H1 (cell line): ENCODE data around the gene TMEM243. TPM values are rescaled to one million over a fixed set of nuclear protein-coding genes. Genes with fewer than 3 reads are reported as not detected.

ENCODE experiments used
- CTCF ChIA-PET: fragments of 300-600 bp; sonication (Branson Sonifier 250); formaldehyde crosslinking; loops from one replicate; lab custom pipeline; 2021; ENCODE audit not compliant: partially characterized antibody; lab: Charles Lee
- POLR2A ChIA-PET: fragments of 300-600 bp; sonication (Branson Sonifier 250); formaldehyde crosslinking; loops from one replicate; lab custom pipeline; 2021; ENCODE audit warnings: inconsistent platforms; ENCODE audit not compliant: partially characterized antibody; lab: Charles Lee
- DNase-seq, 2 experiments: peaks; one replicate each; pipeline versions ENCODE4 v3.0.0 to v3.0.0-alpha.2; 2010 to 2022; ENCODE audit warnings: low spot score in 2 of 2, low read depth in 1 of 2, mixed read lengths in 1 of 2
- FAIRE-seq: peaks from 2 replicates; lab custom pipeline; 2011; peaks lifted over from hg19 to GRCh38; lab: Jason Lieb, UNC
- H2AFZ ChIP-seq: 2 replicates; pipeline ENCODE4 v1.8.1; 2012; ENCODE audit warnings: low read length, inconsistent platforms
- H2AK5ac ChIP-seq: 2 replicates; pipeline ENCODE4 v1.6.1; 2013; ENCODE audit warnings: low read depth, low read length
- H2BK120ac ChIP-seq: replicated peaks from 2 replicates; pipeline ENCODE3; 2013; ENCODE audit warnings: low read depth, low read length, inconsistent platforms
- H2BK12ac ChIP-seq: 2 replicates; pipeline ENCODE4 v1.6.1; 2013; ENCODE audit warnings: low read depth, low read length
- H2BK15ac ChIP-seq: 2 replicates; pipeline ENCODE4 v1.6.1; 2013; ENCODE audit warnings: low read length
- H2BK20ac ChIP-seq: 2 replicates; pipeline ENCODE4 v1.6.1; 2013; ENCODE audit warnings: low read length
- H2BK5ac ChIP-seq: 2 replicates; pipeline ENCODE4 v1.6.1; 2013; ENCODE audit warnings: low read depth, low read length
- H3K14ac ChIP-seq: 2 replicates; pipeline ENCODE4 v1.6.1; 2013; ENCODE audit warnings: inconsistent platforms; ENCODE audit not compliant: insufficient read length
- H3K18ac ChIP-seq: 2 replicates; pipeline ENCODE4 v1.6.1; 2013; ENCODE audit warnings: low read length; ENCODE audit errors: extremely low read depth
- H3K23ac ChIP-seq: 2 replicates; pipeline ENCODE4 v1.6.1; 2013; ENCODE audit warnings: inconsistent platforms; ENCODE audit not compliant: insufficient read length
- H3K23me2 ChIP-seq: 2 replicates; pipeline ENCODE4 v1.6.1; 2013; ENCODE audit warnings: low read depth, low read length
- H3K27ac ChIP-seq: 2 replicates; pipeline ENCODE4 v1.6.1; 2011; ENCODE audit warnings: low read depth, low read length, inconsistent platforms
- H3K27me3 ChIP-seq, 4 experiments: replicated peaks in 1 of 4; 1 replicate in 1 of 4; 2 replicates in 3 of 4; pipeline versions ENCODE4 v1.6.1 to v1.8.1; 2011 to 2013; ENCODE audit warnings: low read length in 3 of 4, mild to moderate bottlenecking in 3 of 4, inconsistent platforms in 2 of 4, mixed read lengths in 2 of 4, moderate library complexity in 1 of 4; ENCODE audit not compliant: control insufficient read depth in 3 of 4, insufficient read depth in 3 of 4; ENCODE audit errors: extremely low read depth in 1 of 4
- H3K36me3 ChIP-seq, 4 experiments: 2 replicates each; pipeline versions ENCODE4 v1.6.1 to v1.8.1; 2011 to 2013; ENCODE audit warnings: mild to moderate bottlenecking in 4 of 4, low read length in 3 of 4, moderate library complexity in 2 of 4, control low read depth in 1 of 4, inconsistent platforms in 1 of 4; ENCODE audit not compliant: insufficient read depth in 4 of 4, control insufficient read depth in 2 of 4
- H3K4ac ChIP-seq: replicated peaks from 2 replicates; pipeline ENCODE3; 2013; ENCODE audit warnings: low read length, low read depth, mixed read lengths, inconsistent platforms; ENCODE audit not compliant: insufficient read length
- H3K4me1 ChIP-seq, 4 experiments: replicated peaks in 1 of 4; 1 replicate in 1 of 4; 2 replicates in 3 of 4; pipeline versions ENCODE4 v1.6.1 to v1.8.1; 2011 to 2013; ENCODE audit warnings: low read length in 3 of 4, inconsistent platforms in 2 of 4, mixed read lengths in 1 of 4; ENCODE audit not compliant: insufficient read depth in 4 of 4, control insufficient read depth in 3 of 4
- H3K4me2 ChIP-seq, 2 experiments: 2 replicates each; pipeline versions ENCODE4 v1.6.1 to v1.8.1; 2011 to 2013; ENCODE audit warnings: low read depth in 2 of 2, low read length in 2 of 2, control low read depth in 1 of 2, inconsistent platforms in 1 of 2, mild to moderate bottlenecking in 1 of 2; ENCODE audit not compliant: insufficient read depth in 1 of 2
- H3K4me3 ChIP-seq, 4 experiments: fragments of 200-600, 300-600 bp in 1 of 4; sonication (generic), shearing (Covaris generic), sonication (Bioruptor Twin) in 1 of 4; 2 replicates each; pipeline versions ENCODE4 v1.5.1 to v1.8.1; 2011 to 2016; ENCODE audit warnings: low read length in 4 of 4, low read depth in 3 of 4, control low read depth in 2 of 4, inconsistent platforms in 2 of 4, mild to moderate bottlenecking in 2 of 4, mixed read lengths in 1 of 4, moderate library complexity in 1 of 4; ENCODE audit not compliant: insufficient read depth in 2 of 4; ENCODE audit errors: extremely low read depth in 1 of 4
- H3K56ac ChIP-seq: replicated peaks from 2 replicates; pipeline ENCODE3; 2013; ENCODE audit warnings: low read depth, mild to moderate bottlenecking, mixed read lengths, low read length, inconsistent platforms; ENCODE audit not compliant: insufficient read length
- H3K79me1 ChIP-seq: 2 replicates; pipeline ENCODE4 v1.6.1; 2013; ENCODE audit warnings: low read depth, low read length, control low read depth
- H3K79me2 ChIP-seq, 2 experiments: 2 replicates each; pipeline versions ENCODE4 v1.6.1 to v1.8.1; 2012 to 2013; ENCODE audit warnings: low read length in 2 of 2, mild to moderate bottlenecking in 2 of 2, inconsistent platforms in 1 of 2; ENCODE audit not compliant: insufficient read depth in 2 of 2, control insufficient read depth in 1 of 2
- H3K9ac ChIP-seq, 4 experiments: replicated peaks in 1 of 4; 1 replicate in 1 of 4; 2 replicates in 3 of 4; pipeline versions ENCODE4 v1.6.1 to v1.8.1; 2011 to 2013; ENCODE audit warnings: low read depth in 3 of 4, low read length in 3 of 4, control low read depth in 2 of 4, mild to moderate bottlenecking in 2 of 4, moderate library complexity in 2 of 4, inconsistent platforms in 1 of 4; ENCODE audit errors: extremely low read depth in 1 of 4
- H3K9me3 ChIP-seq, 2 experiments: 2 replicates each; pipeline versions ENCODE4 v1.6.1 to v1.8.1; 2012 to 2013; ENCODE audit warnings: mild to moderate bottlenecking in 2 of 2, moderate library complexity in 2 of 2, control low read depth in 1 of 2, inconsistent platforms in 1 of 2, low read depth in 1 of 2, low read length in 1 of 2, mixed read lengths in 1 of 2; ENCODE audit not compliant: insufficient read depth in 2 of 2
- H4K20me1 ChIP-seq, 2 experiments: replicated peaks in 1 of 2; 2 replicates each; pipeline versions ENCODE3 to v1.8.1; 2011 to 2013; ENCODE audit warnings: inconsistent platforms in 2 of 2, low read length in 2 of 2, mild to moderate bottlenecking in 1 of 2; ENCODE audit not compliant: insufficient read depth in 2 of 2, control insufficient read depth in 1 of 2
- H4K5ac ChIP-seq: 2 replicates; pipeline ENCODE4 v1.6.1; 2013; ENCODE audit warnings: low read length, low read depth, mixed read lengths, inconsistent platforms; ENCODE audit not compliant: insufficient read length
- H4K8ac ChIP-seq: 2 replicates; pipeline ENCODE4 v1.8.0; 2013; ENCODE audit warnings: mild to moderate bottlenecking, moderate library complexity, low read length, inconsistent platforms; ENCODE audit not compliant: insufficient read depth; ENCODE audit errors: extremely low read depth
- H4K91ac ChIP-seq: replicated peaks from 2 replicates; pipeline ENCODE3; 2013; ENCODE audit warnings: low read length, mixed read lengths, inconsistent platforms; ENCODE audit not compliant: insufficient read length
- SUZ12 ChIP-seq: fragments of 200-600 bp; sonication (generic); IDR thresholded peaks from 2 replicates; pipeline ENCODE4 v1.6.1; 2012; ENCODE audit warnings: mild to moderate bottlenecking, inconsistent platforms, low read length, moderate library complexity, mixed read lengths
- WGBS, 2 experiments: shearing (Covaris generic) in 1 of 2; methylation state at CpG; one replicate each; pipeline versions ENCODE4 v1.1.6 to v1.1.7; 2013 to 2015; ENCODE audit warnings: low lambda C conversion rate in 2 of 2, mixed read lengths in 2 of 2, inconsistent platforms in 1 of 2, low coverage in 1 of 2, missing lambda C conversion rate in 1 of 2; ENCODE audit not compliant: insufficient replicate concordance in 2 of 2, insufficient coverage in 1 of 2, insufficient read length in 1 of 2; ENCODE audit errors: extremely low coverage in 1 of 2, missing lambda C conversion rate in 1 of 2; 5-methylcytosine and 5-hydroxymethylcytosine counted together
- polyA plus RNA-seq, 7 experiments: library from polyadenylated mRNA; depleted of rRNA in 3 of 7; stranded (reverse) in 5 of 7; unstranded in 2 of 7; fragments of >200 nt in 5 of 7; fragments of 200-250 nt in 2 of 7; gene quantifications; 1 replicate in 5 of 7; 2 replicates in 1 of 7; 4 replicates in 1 of 7; pipeline versions ENCODE4 v1.2.1 to v1.2.3, GENCODE V29; 2011 to 2013; ENCODE audit warnings: missing spikeins in 2 of 7, mixed read lengths in 2 of 7
- total RNA-seq: library from RNA; stranded (reverse); fragmentation: NEBNext Ultra II Directional; extraction: Animal tissue kit (Norgen Biotek cat#: 25700); gene quantifications from 2 replicates; pipeline ENCODE4 v1.2.1, GENCODE V29; 2021

The TMEM243 gene
- total and polyA plus RNA-seq, 2 of the 8 experiments (the other 6 are each of a cell fraction or from before 2014, with no cell fraction given), result 23.7 to 27.6 TPM

- no peaks in the 10 kb centered on the region for H3K23me2 ChIP-seq
- no peak overlapping the region for H3K23ac ChIP-seq
- no peak overlapping the region for H3K4ac ChIP-seq
- H4K20me1 ChIP-seq, result no peaks in the 10 kb centered on the region
- no peak overlapping the region for H3K9ac ChIP-seq
- H2BK20ac ChIP-seq, result no peak overlapping the region
- no peak overlapping the region for H3K27ac ChIP-seq
- H4K5ac ChIP-seq, result no peak overlapping the region
- FAIRE-seq (no peak), DNase-seq (no peak)
- H3K4me2 ChIP-seq, result no peak overlapping the region
- H3K56ac ChIP-seq, result no peak overlapping the region
- H3K4me3 ChIP-seq, result no peak overlapping the region
- H2BK5ac ChIP-seq, result no peak overlapping the region
- H3K14ac ChIP-seq, result no peak overlapping the region
- H3K4me1 ChIP-seq, result no peaks in the 10 kb centered on the region
- no peak overlapping the region for H4K8ac ChIP-seq
- CTCF ChIA-PET, result interaction anchor here (1.4 kb wide), 1 partner anchor 14 kb away, joined by 3 read pairs; no protein-coding TSS in a partner anchor
- H2BK15ac ChIP-seq, result no peak overlapping the region
- no peak overlapping the region for H2AK5ac ChIP-seq
- no peaks in the 10 kb centered on the region for H3K36me3 ChIP-seq
- no peak for TF ChIP-seq SUZ12
- no peaks in the 10 kb centered on the region for H3K27me3 ChIP-seq
- no peak overlapping the region for H2BK12ac ChIP-seq
- H2AFZ ChIP-seq, result no peak overlapping the region; the same call in 1 of the 2 replicates
- H3K79me1 ChIP-seq, result no peaks in the 10 kb centered on the region
- no peaks in the 10 kb centered on the region for H3K9me3 ChIP-seq
- WGBS, 2 experiments, result 89% methylated on average over 3 of the region's 3 CpGs; no CpG with 5 or more reads in 1 of the 2 experiments
- no peak overlapping the region for H2BK120ac ChIP-seq
- no peak overlapping the region for H3K18ac ChIP-seq
- no peak overlapping the region for H4K91ac ChIP-seq
- POLR2A ChIA-PET, result no interaction called here
- H3K79me2 ChIP-seq, result no peaks in the 10 kb centered on the region
These were observed 47.8 kb upstream of the TMEM243 start for GRCh38 chr7:87267239-87267900.
